ENCODE results near the gene GPR84.

Gene GPR84

GRCh38 chr12:54387114-54387467 lies 22.8 kb upstream of the GPR84 start:
- DNase-seq (ENCODE audit: low spot score), result no peak
- Mint-ChIP-seq H3K4me1 (ENCODE audit: low read depth) (peaks cover 7% of the 10 kb centered on the region), H3K4me3 (no peak overlapping the region), H3K27ac (no peak overlapping the region), H3K9me3 (no peaks in the 10 kb centered on the region), H3K27me3 (ENCODE audit: low read depth) (no peaks in the 10 kb centered on the region), H3K36me3 (ENCODE audit: low read depth) (peaks cover 4% of the 10 kb centered on the region)

DNA sequence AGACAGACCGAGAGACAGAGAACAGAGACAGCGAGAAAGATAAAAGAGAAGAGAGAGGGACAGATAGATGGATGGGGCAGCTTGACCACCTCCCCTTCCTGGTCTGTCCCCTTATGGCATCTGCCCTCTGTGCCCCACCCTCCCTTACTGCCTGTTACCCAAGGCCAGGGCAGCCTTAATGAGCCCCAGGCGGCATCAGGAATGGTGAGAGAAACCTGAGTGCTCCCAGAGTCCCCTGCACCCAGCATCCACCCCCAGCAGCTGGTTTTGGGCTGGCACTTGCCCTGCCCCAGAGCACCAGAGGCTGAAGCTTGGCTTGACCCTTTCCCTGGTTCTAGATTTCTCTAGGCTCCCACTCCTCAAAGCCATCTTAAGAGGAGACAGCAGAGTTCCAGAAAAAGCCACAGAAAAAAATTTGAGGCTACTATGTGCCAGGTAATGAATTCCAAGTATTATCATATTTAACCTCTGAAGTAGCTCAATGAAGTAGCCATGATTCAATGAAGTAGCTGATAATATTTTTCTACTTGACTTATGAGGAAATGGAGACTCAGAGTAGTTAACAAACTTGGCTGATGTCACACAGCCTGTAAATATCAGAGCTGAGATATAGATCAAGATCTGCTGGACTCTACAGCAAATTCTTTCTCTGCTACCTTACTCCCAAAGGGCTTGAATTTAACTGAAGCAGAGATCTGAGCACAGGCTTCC lies 22.3 kb upstream of the GPR84 start:
- H3K9me3 Mint-ChIP-seq, result no peaks in the 10 kb centered on the region
- no peak overlapping the region for H3K4me3 Mint-ChIP-seq

GRCh38 chr12:54385251-54385914 lies 21.1 kb upstream of the GPR84 start:
- Mint-ChIP-seq H3K36me3 (ENCODE audit: low read depth) (no peaks in the 10 kb centered on the region), H3K27ac (no peak overlapping the region), H3K9me3 (no peaks in the 10 kb centered on the region), H3K27me3 (ENCODE audit: low read depth) (no peaks in the 10 kb centered on the region), H3K4me1 (ENCODE audit: low read depth) (peaks cover 2% of the 10 kb centered on the region), H3K4me3 (no peak overlapping the region)
- DNase-seq (ENCODE audit: low spot score), result no peak

More for the DNA sequence above, 22.3 kb upstream of the GPR84 start:
- no peak for DNase-seq (ENCODE audit: low spot score)
- H3K36me3 Mint-ChIP-seq (ENCODE audit: low read depth), result peaks cover under 1% of the 10 kb centered on the region
- H3K4me1 Mint-ChIP-seq (ENCODE audit: low read depth), result peaks cover 3% of the 10 kb centered on the region
- no peaks in the 10 kb centered on the region for H3K27me3 Mint-ChIP-seq (ENCODE audit: low read depth)
- no peak overlapping the region for H3K27ac Mint-ChIP-seq

- Mint-ChIP-seq H3K27me3 (ENCODE audit: low read depth) (no peaks in the 10 kb centered on the region), H3K27ac (no peak within 1 kb of the TSS), H3K4me1 (ENCODE audit: low read depth) (peaks cover 2% of the 10 kb centered on the region), H3K36me3 (ENCODE audit: low read depth) (no peaks in the 10 kb centered on the region), H3K4me3 (no peak within 1 kb of the TSS), H3K9me3 (no peaks in the 10 kb centered on the region)
- DNase-seq (ENCODE audit: low spot score), result no peak
Observed at GRCh38 chr12:54384591-54385041, 20.3 kb upstream of the GPR84 start, which contains the start of gene ZNF385A. TSS of gene ZNF385A (minus strand) at chr12:54384733. CDS start at chr12:54384514, 219 bp downstream.

- Mint-ChIP-seq H3K27ac (peak overlapping the region; percentile 38), H3K36me3 (ENCODE audit: low read depth) (no peaks in the 10 kb centered on the region), H3K9me3 (no peaks in the 10 kb centered on the region), H3K27me3 (ENCODE audit: low read depth) (no peaks in the 10 kb centered on the region), H3K4me3 (no peak overlapping the region), H3K4me1 (ENCODE audit: low read depth) (peaks cover 5% of the 10 kb centered on the region)
- peak; percentile 37 for DNase-seq (ENCODE audit: low spot score)
Observed at GRCh38 chr12:54383041-54383609, 18.8 kb upstream of the GPR84 start.

- H3K36me3 Mint-ChIP-seq (ENCODE audit: low read depth), result no peaks in the 10 kb centered on the region
- H3K4me3 Mint-ChIP-seq, result no peak overlapping the region
- no peak overlapping the region for H3K27ac Mint-ChIP-seq
Observed at GRCh38 chr12:54381136-54381535, 16.9 kb upstream of the GPR84 start.

GRCh38 chr12:54379398-54380201 lies 15.3 kb upstream of the GPR84 start:
- H3K27me3 Mint-ChIP-seq (ENCODE audit: low read depth), result peaks cover 2% of the 10 kb centered on the region
- H3K9me3 Mint-ChIP-seq, result no peaks in the 10 kb centered on the region

More at GRCh38 chr12:54381136-54381535, 16.9 kb upstream of the GPR84 start:
- peaks cover 5% of the 10 kb centered on the region for H3K4me1 Mint-ChIP-seq (ENCODE audit: low read depth)
- no peaks in the 10 kb centered on the region for H3K9me3 Mint-ChIP-seq
- no peak for DNase-seq (ENCODE audit: low spot score)
- H3K27me3 Mint-ChIP-seq (ENCODE audit: low read depth), result peaks cover 2% of the 10 kb centered on the region

DNA sequence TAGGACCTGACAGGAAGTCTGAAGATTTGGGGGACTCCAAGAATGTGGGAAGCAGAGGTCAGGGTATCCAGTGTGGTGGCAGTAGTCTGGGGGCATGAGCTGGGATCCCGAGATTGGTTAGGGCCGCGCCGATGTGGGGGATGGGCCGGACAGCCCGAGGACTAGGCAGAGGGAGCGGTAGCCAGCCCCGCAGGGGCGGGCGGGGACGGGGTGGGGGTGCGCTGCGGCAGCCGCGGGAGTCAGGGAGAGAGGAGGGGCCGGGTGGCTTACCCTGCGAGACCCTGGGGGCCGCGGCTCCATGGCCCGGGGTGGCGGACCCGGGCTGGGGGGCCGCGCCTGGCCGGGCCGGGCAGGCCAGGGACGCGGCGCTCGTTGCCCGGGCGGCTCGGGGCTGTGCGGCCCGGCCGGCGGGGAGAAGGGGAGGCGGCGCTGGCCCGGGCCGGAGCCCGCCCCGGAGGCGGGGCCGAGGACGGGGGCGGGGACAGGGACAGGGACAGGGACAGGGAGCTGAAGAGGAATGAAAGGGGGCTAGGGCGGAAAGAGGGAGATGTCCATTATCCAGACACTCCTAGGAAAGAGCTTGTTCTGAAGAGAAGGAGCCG lies 14.6 kb upstream of the GPR84 start:
- peak overlapping the region; percentile 78 for H3K4me3 Mint-ChIP-seq
- no peaks in the 10 kb centered on the region for H3K9me3 Mint-ChIP-seq
- H3K27me3 Mint-ChIP-seq (ENCODE audit: low read depth), result peaks cover 2% of the 10 kb centered on the region
- peaks cover 5% of the 10 kb centered on the region for H3K4me1 Mint-ChIP-seq (ENCODE audit: low read depth)
- H3K36me3 Mint-ChIP-seq (ENCODE audit: low read depth), result no peaks in the 10 kb centered on the region
- no peak for DNase-seq (ENCODE audit: low spot score)
- no peak overlapping the region for H3K27ac Mint-ChIP-seq

More at GRCh38 chr12:54379398-54380201, 15.3 kb upstream of the GPR84 start:
- Mint-ChIP-seq H3K4me3 (peak overlapping the region; percentile 78), H3K4me1 (ENCODE audit: low read depth) (peaks cover 5% of the 10 kb centered on the region), H3K36me3 (ENCODE audit: low read depth) (no peaks in the 10 kb centered on the region), H3K27ac (no peak overlapping the region)
- DNase-seq (ENCODE audit: low spot score), result peak; percentile 85

DNA sequence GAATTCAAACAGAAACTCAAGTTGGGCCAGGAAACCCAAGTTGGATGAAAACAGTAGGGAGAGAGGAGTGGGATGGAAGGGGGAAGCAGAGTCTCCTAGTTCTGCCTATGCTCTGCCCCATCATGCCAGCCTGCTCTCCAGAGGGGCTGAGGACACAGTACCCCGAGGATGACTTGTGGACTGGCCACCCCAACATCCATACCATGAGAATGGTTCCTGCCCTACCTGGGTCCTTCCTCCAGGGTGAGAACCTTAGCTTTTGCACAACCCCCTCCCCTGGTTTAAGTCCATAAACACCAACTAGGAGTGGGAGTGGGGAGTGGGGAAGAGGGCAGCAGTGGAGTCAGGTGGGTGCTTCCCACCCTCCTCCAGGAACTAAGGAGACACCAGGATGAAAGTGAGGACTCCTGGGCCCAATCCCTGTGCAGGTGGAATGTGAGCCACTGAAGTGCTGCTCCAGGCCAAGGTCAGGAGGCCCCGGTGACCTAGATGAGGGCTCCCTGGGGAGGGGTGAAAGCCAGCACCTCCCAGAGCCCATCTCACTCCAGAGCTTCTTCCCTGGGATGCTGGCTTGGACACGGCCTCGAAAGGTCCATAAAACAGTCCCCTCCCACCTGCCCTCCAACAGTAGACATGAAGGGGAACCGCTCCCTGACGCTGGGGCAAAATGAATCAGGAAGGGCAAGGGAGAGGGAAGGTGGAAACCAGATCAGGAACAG lies 13.7 kb upstream of the GPR84 start:
- Mint-ChIP-seq H3K4me1 (ENCODE audit: low read depth) (peaks cover 7% of the 10 kb centered on the region), H3K27ac (no peak overlapping the region), H3K4me3 (peak overlapping the region; percentile 54), H3K27me3 (ENCODE audit: low read depth) (peaks cover 2% of the 10 kb centered on the region), H3K36me3 (ENCODE audit: low read depth) (no peaks in the 10 kb centered on the region), H3K9me3 (no peaks in the 10 kb centered on the region)
- DNase-seq (ENCODE audit: low spot score), result no peak

DNA sequence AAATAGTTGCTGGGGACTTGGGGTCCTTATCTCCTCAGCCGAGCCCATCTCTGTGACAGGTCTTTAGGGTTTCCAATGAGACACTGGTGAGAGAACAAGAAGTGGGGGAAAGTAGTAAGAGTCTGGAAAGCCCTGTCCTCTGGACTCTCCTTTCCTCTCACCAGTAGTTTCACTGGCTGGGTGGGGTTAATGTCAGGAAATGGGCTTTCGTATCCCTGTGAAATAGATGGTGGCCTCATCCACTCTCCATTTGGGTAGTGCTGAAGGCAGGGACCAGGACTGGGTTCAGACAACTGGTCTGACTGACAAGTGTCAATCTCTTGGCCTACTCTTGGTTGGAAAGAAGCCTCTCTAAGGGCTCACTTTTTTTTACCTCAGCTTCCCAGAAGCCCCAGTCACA lies 12.7 kb upstream of the GPR84 start:
- no peak overlapping the region for H3K4me3 Mint-ChIP-seq
- peaks cover 2% of the 10 kb centered on the region for H3K27me3 Mint-ChIP-seq (ENCODE audit: low read depth)
- H3K27ac Mint-ChIP-seq, result no peak overlapping the region
- no peaks in the 10 kb centered on the region for H3K9me3 Mint-ChIP-seq
- peaks cover 7% of the 10 kb centered on the region for H3K4me1 Mint-ChIP-seq (ENCODE audit: low read depth)
- H3K36me3 Mint-ChIP-seq (ENCODE audit: low read depth), result no peaks in the 10 kb centered on the region
- DNase-seq (ENCODE audit: low spot score), result no peak

GRCh38 chr12:54376596-54376995 lies 12.3 kb upstream of the GPR84 start:
- Mint-ChIP-seq H3K27ac (no peak overlapping the region), H3K27me3 (ENCODE audit: low read depth) (peaks cover 2% of the 10 kb centered on the region), H3K4me1 (ENCODE audit: low read depth) (peaks cover 8% of the 10 kb centered on the region), H3K36me3 (ENCODE audit: low read depth) (no peaks in the 10 kb centered on the region), H3K4me3 (no peak overlapping the region), H3K9me3 (no peaks in the 10 kb centered on the region)
- no peak for DNase-seq (ENCODE audit: low spot score)

GRCh38 chr12:54375259-54375579 lies 10.9 kb upstream of the GPR84 start:
- H3K36me3 Mint-ChIP-seq (ENCODE audit: low read depth), result no peaks in the 10 kb centered on the region
- no peak overlapping the region for H3K4me3 Mint-ChIP-seq
- no peak overlapping the region for H3K27ac Mint-ChIP-seq

More at GRCh38 chr12:54375259-54375579, 10.9 kb upstream of the GPR84 start:
- peaks cover 2% of the 10 kb centered on the region for H3K27me3 Mint-ChIP-seq (ENCODE audit: low read depth)
- H3K9me3 Mint-ChIP-seq, result no peaks in the 10 kb centered on the region
- peaks cover 8% of the 10 kb centered on the region for H3K4me1 Mint-ChIP-seq (ENCODE audit: low read depth)
- DNase-seq (ENCODE audit: low spot score), result no peak

All from T-helper 2 cell treated with Interferon-gamma antibody and Interleukin-4, amounts not matched to agents 5 μg/mL and 100 μg/mL, for 36 hours (primary cell).